C4-2B (cell line): Measurements from ENCODE around the gene NPRL2.

Experiments
- H3K27ac ChIP-seq: fragments of 450-650 bp; 2 replicates; pipeline ENCODE4 v1.5.1; 2017
- CTCF ChIP-seq: fragments of 450-650 bp; conservative IDR thresholded peaks from 2 replicates; pipeline ENCODE4 v1.5.1; 2017; ENCODE audit warnings: mild to moderate bottlenecking
- ZFX ChIP-seq: fragments of 450-650 bp; IDR thresholded peaks from 2 replicates; pipeline ENCODE4 v1.6.1; 2017

NPRL2 gene

GRCh38 chr3:50324351-50325112 is 26.0 kb downstream of the NPRL2 start:
- no peak overlapping the region for H3K27ac ChIP-seq

GRCh38 chr3:50323614-50324199 is 26.9 kb downstream of the NPRL2 start:
- TF ChIP-seq ZFX (no peak), CTCF (no peak)
- H3K27ac ChIP-seq: no peak overlapping the region

More at GRCh38 chr3:50324351-50325112, 26.0 kb downstream of the NPRL2 start:
- TF ChIP-seq ZFX (no peak), CTCF (peak; percentile 87)

- TF ChIP-seq CTCF (no peak), ZFX (no peak)
- no peak overlapping the region for H3K27ac ChIP-seq
Measured at GRCh38 chr3:50323092-50323600, 27.4 kb downstream of the NPRL2 start.

- H3K27ac ChIP-seq: peak within 1 kb of the TSS; percentile 90
- TF ChIP-seq ZFX (no peak), CTCF (no peak)
Measured at GRCh38 chr3:50322386-50323091, 28.0 kb downstream of the NPRL2 start, which contains the start of gene HYAL2. Gene HYAL2 (minus strand): TSS chr3:50322745. CDS start chr3:50320489, 2,256 bp downstream.

- no peak for TF ChIP-seq ZFX
- no peak for TF ChIP-seq CTCF
- H3K27ac ChIP-seq: peak overlapping the region; percentile 90
Measured at GRCh38 chr3:50322115-50322385, 28.5 kb downstream of the NPRL2 start.

- H3K27ac ChIP-seq: peak overlapping the region; percentile 90
- peak; percentile 65 for TF ChIP-seq CTCF
- peak; percentile 63; the same call in 1 of the 2 replicates for TF ChIP-seq ZFX
Measured at GRCh38 chr3:50321336-50322114, 29.1 kb downstream of the NPRL2 start.
